Midbrain (tissue), 1 donor: Measurements from ENCODE around the gene EVX2.

Source experiments
- DNase-seq: peaks from one replicate; lab custom pipeline; 2025; lab: John Stamatoyannopoulos, UW

EVX2 gene

GRCh38 chr2:176107731-176108181 lies 24.0 kb upstream of the EVX2 start:
- DNase-seq: no peak

GRCh38 chr2:176106581-176107539 lies 23.1 kb upstream of the EVX2 start, which contains the start of gene HOXD11:
Gene HOXD11, plus strand, starts transcription at chr2:176107280. Its CDS starts 76 bp downstream, at chr2:176107356.
- DNase-seq: no peak

GRCh38 chr2:176105730-176106580 lies 22.2 kb upstream of the EVX2 start:
- DNase-seq: no peak

GRCh38 chr2:176105078-176105729 lies 21.4 kb upstream of the EVX2 start:
- DNase-seq: no peak

GRCh38 chr2:176104316-176105077 lies 20.7 kb upstream of the EVX2 start:
- DNase-seq: no peak

GRCh38 chr2:176103742-176104315 lies 20.1 kb upstream of the EVX2 start:
- DNase-seq: no peak

GRCh38 chr2:176103194-176103593 lies 19.4 kb upstream of the EVX2 start:
- DNase-seq: no peak

GRCh38 chr2:176102309-176102866 lies 18.6 kb upstream of the EVX2 start:
- DNase-seq: no peak

- no peak for DNase-seq
Measured at GRCh38 chr2:176101842-176102241, 18.1 kb upstream of the EVX2 start.

- DNase-seq: no peak
Measured at GRCh38 chr2:176101216-176101830, 17.6 kb upstream of the EVX2 start.

- no peak for DNase-seq
Measured at GRCh38 chr2:176100547-176101140, 16.9 kb upstream of the EVX2 start.

- DNase-seq: no peak
Measured at GRCh38 chr2:176099728-176100546, 16.2 kb upstream of the EVX2 start, which contains the start of gene HOXD12. Gene HOXD12, plus strand, starts transcription at chr2:176099795. Its CDS starts 7 bp downstream, at chr2:176099802.

GRCh38 chr2:176099159-176099727 lies 15.5 kb upstream of the EVX2 start:
- no peak for DNase-seq

GRCh38 chr2:176098366-176099158 lies 14.8 kb upstream of the EVX2 start:
- no peak for DNase-seq

- no peak for DNase-seq
Measured at GRCh38 chr2:176097820-176098365, 14.1 kb upstream of the EVX2 start.

GRCh38 chr2:176096986-176097819 lies 13.4 kb upstream of the EVX2 start:
- DNase-seq: peak; percentile 11
